BLaER1 treated with 17β-estradiol and CSF1 and Interleukin-3, amounts not matched to agents 10 nM and 100 nM (cell line): ENCODE measurements around the gene SYNDIG1.
A peak's percentile ranks its signal among the peaks of the same experiment; 100 is the strongest.

Experiments used
- H3K27ac ChIP-seq, 11 experiments: shearing (Covaris generic); formaldehyde crosslinking; 2 replicates each; pipeline ENCODE4 v1.8.1; 2022
- H3K27me3 ChIP-seq, 11 experiments: shearing (Covaris generic); formaldehyde crosslinking; 2 replicates each; pipeline ENCODE4 v1.8.1; 2022
- H3K36me3 ChIP-seq, 11 experiments: shearing (Covaris generic); formaldehyde crosslinking; 2 replicates each; pipeline ENCODE4 v1.8.1; 2022
- H3K4me1 ChIP-seq, 10 experiments: shearing (Covaris generic); formaldehyde crosslinking; 2 replicates each; pipeline ENCODE4 v1.8.1; 2022
- H3K4me2 ChIP-seq, 11 experiments: shearing (Covaris generic); formaldehyde crosslinking; 2 replicates each; pipeline ENCODE4 v1.8.1; 2022
- H3K4me3 ChIP-seq, 10 experiments: shearing (Covaris generic); formaldehyde crosslinking; 2 replicates each; pipeline ENCODE4 v1.8.1; 2022
- H3K9ac ChIP-seq, 11 experiments: shearing (Covaris generic); formaldehyde crosslinking; 2 replicates each; pipeline ENCODE4 v1.8.1; 2022
- H3K9me3 ChIP-seq, 11 experiments: shearing (Covaris generic); formaldehyde crosslinking; replicated peaks in 1 of 11; 2 replicates each; pipeline ENCODE4 v1.8.1; 2022
- H4K20me1 ChIP-seq, 11 experiments: shearing (Covaris generic); formaldehyde crosslinking; 2 replicates each; pipeline ENCODE4 v1.8.1; 2022
- Cebpa-rat ChIP-seq, 11 experiments: shearing (Covaris generic); IDR thresholded peaks; 2 replicates each; pipeline ENCODE4 v1.8.1; 2022

SYNDIG1 gene

DNA sequence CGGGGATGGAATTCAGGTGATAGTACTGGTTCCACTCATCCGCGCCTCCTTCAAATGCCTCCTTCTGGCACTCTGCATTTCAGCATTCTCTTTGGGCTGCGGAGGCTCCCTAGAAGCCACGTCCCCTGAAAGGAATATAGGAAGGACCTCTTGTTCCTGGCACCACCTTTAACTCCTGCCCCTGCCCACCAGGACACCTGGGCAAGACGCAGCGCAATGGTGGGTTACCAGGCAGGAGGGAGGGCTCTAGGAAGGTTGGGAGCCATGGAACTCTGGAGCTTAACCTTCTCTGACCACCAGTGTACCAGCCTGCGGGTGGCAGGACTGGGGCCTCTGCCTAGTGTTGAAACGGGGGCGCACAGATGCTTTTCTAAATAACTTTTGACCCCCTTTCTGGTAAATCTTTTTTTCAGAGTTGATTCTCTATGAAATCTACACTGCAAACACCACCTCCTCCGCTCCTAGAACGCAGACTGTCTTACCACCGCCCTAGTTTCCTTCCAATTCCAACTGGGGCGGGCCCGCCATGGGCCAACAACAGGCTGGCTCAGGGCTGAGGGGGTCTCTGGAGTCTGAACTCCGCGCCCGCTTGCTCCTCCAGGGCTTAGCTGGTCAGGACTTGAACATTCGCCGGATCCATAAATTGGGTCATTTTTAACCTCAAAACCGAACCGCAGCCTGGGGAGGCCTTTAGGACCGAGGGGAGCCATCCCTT is 871 bp upstream of the SYNDIG1 start:
- no peak for TF ChIP-seq Cebpa-rat (IDR thresholded peaks at IDR 0.05)
- peaks cover 0 to 5% (median 0%) of the 10 kb centered on the region in 11 experiments; a peak in 2 of 22 replicates for H3K9me3 ChIP-seq
- H3K9ac ChIP-seq: peak overlapping the region in 2 of 11 experiments; percentile 56 to 63; a peak in 1 of 22 replicates
- peaks cover 0 to 28% (median 19%) of the 10 kb centered on the region in 11 experiments; a peak in 14 of 22 replicates for H4K20me1 ChIP-seq
- no peaks in the 10 kb centered on the region for H3K36me3 ChIP-seq
- H3K27ac ChIP-seq: no peak overlapping the region
- peak overlapping the region; percentile 55 to 75 (median 66) for H3K4me3 ChIP-seq
- peaks cover 64 to 81% (median 75%) of the 10 kb centered on the region in 11 experiments for H3K27me3 ChIP-seq
- H3K4me1 ChIP-seq: peaks cover 11 to 21% (median 17%) of the 10 kb centered on the region in 10 experiments
- peak overlapping the region; percentile 89 to 99 (median 95) for H3K4me2 ChIP-seq

DNA sequence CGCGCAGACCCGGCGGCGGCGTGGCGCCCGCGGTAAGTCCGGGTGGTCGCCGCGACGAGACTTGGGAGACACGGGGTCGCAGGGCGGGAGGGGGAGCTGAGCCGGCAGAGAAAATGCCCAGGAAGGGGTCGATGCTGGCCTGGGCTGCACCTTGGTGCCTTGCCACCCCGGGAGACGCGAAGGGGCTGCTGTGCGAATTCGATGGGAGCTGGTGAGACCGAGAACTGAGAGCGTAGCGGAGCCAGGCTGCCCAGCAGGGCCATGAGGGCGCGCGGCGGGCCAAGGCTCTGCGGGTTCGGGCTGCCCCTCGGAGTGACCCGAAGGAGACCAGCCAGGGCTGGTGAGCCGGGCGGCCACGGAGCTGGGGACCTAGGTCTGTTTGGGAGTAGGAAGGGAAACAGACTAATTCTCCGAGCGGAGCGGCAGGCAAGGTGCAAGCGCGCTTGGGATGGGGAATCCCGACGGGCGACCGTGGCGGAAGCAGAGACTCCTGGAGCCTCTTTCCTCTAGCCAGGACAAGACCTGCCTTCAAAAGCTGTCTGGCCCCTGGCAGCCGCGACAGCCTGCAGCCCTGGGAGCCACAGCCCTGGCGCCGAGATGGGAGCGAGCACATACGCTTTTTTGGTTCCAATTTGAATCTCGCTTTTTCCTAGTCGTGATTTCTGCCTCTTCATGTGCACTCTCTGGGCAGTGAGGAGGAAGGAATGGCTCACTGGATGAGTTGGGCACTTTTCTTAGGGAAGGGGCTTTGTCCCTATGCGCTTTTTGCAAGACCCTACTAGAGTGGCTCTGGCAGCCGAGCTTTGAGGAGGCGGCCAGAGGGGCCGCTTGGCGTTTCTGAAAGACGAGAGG is 691 bp downstream of the SYNDIG1 start:
- Histone ChIP-seq H4K20me1 (peaks cover 0 to 28% (median 19%) of the 10 kb centered on the region in 11 experiments; a peak in 14 of 22 replicates), H3K4me3 (peak overlapping the region; percentile 55 to 75 (median 66)), H3K4me1 (peaks cover 11 to 21% (median 17%) of the 10 kb centered on the region in 10 experiments), H3K9me3 (peaks cover 0 to 5% (median 0%) of the 10 kb centered on the region in 11 experiments; a peak in 2 of 22 replicates), H3K36me3 (no peaks in the 10 kb centered on the region), H3K27me3 (peaks cover 64 to 82% (median 75%) of the 10 kb centered on the region in 11 experiments), H3K4me2 (peak overlapping the region; percentile 89 to 99 (median 95)), H3K9ac (peak overlapping the region; percentile 24 to 68 (median 55); a peak in 14 of 22 replicates), H3K27ac (no peak overlapping the region)
- TF ChIP-seq Cebpa-rat (IDR thresholded peaks at IDR 0.05): no peak

DNA sequence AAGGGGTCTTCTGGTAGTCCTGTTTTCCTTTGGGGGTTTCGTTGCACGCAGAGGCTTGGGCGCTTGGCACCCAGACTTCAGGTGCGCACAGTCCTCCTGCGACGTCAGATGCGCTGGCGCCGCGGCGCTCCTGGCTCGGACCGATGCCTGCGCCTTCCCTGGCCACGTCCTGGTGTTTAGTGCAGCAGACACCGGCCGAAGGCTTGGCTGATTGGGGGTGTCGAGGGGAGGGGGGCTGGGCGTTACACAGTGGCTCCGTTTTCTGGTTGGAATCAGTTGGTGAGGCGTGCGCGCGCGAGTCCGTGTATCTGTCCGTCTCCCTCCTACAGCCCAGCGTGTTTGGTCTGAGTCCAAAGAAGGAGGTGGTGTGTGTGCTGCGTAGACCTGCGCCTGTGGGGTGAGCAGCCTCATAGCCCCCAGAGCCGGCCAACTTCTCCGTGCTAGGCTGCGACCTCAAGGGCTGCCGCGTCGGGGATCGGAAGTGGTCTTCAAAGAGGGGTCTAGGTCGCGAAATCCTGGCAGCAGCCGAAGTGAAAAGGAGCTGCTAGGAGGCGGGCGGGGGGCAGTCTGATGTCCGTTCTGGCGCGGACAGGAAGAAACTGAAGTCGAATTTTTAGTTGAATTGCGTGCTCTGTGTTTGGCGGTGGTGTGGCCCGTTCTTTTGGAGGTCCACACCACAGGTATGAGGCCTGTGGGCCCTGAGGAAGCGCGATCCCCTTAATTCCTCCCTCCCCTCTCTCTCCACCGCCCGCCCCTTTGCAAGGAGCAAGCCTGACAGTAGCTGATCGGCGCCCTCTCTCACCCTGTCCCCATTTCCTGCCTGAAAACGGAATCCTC is 1.5 kb downstream of the SYNDIG1 start:
- no peak for TF ChIP-seq Cebpa-rat (IDR thresholded peaks at IDR 0.05)
- H3K27ac ChIP-seq: no peak overlapping the region
- no peaks in the 10 kb centered on the region for H3K36me3 ChIP-seq
- peaks cover 0 to 28% (median 19%) of the 10 kb centered on the region in 11 experiments; a peak in 14 of 22 replicates for H4K20me1 ChIP-seq
- H3K4me3 ChIP-seq: peak overlapping the region in 8 of 10 experiments; percentile 55 to 75 (median 66); a peak in 11 of 20 replicates
- peaks cover 0 to 5% (median 0%) of the 10 kb centered on the region in 11 experiments; a peak in 2 of 22 replicates for H3K9me3 ChIP-seq
- peaks cover 64 to 78% (median 75%) of the 10 kb centered on the region in 11 experiments for H3K27me3 ChIP-seq
- H3K4me2 ChIP-seq: peak overlapping the region; percentile 89 to 99 (median 95); a peak in 21 of 22 replicates
- no peak overlapping the region for H3K9ac ChIP-seq
- peaks cover 11 to 21% (median 17%) of the 10 kb centered on the region in 10 experiments for H3K4me1 ChIP-seq

GRCh38 chr20:24472426-24472825 is 3.0 kb downstream of the SYNDIG1 start:
- H3K4me2 ChIP-seq: no peak overlapping the region
- H3K4me1 ChIP-seq: peaks cover 11 to 21% (median 17%) of the 10 kb centered on the region in 10 experiments
- H3K27ac ChIP-seq: no peak overlapping the region
- H3K9ac ChIP-seq: no peak overlapping the region
- no peak overlapping the region for H3K4me3 ChIP-seq
- peaks cover 0 to 5% (median 0%) of the 10 kb centered on the region in 11 experiments; a peak in 2 of 22 replicates for H3K9me3 ChIP-seq
- peaks cover 0 to 28% (median 19%) of the 10 kb centered on the region in 11 experiments; a peak in 13 of 22 replicates for H4K20me1 ChIP-seq
- H3K36me3 ChIP-seq: no peaks in the 10 kb centered on the region
- TF ChIP-seq Cebpa-rat (IDR thresholded peaks at IDR 0.05): no peak
- peaks cover 56 to 64% (median 61%) of the 10 kb centered on the region in 11 experiments for H3K27me3 ChIP-seq

GRCh38 chr20:24473435-24474223 is 4.2 kb downstream of the SYNDIG1 start:
- no peak for TF ChIP-seq Cebpa-rat (IDR thresholded peaks at IDR 0.05)
- H3K9me3 ChIP-seq: peaks cover 0 to 5% (median 0%) of the 10 kb centered on the region in 11 experiments; a peak in 2 of 22 replicates
- H3K4me1 ChIP-seq: peaks cover 11 to 21% (median 17%) of the 10 kb centered on the region in 10 experiments
- H3K27ac ChIP-seq: no peak overlapping the region
- H3K4me2 ChIP-seq: no peak overlapping the region
- H3K4me3 ChIP-seq: no peak overlapping the region
- H3K9ac ChIP-seq: no peak overlapping the region
- H3K27me3 ChIP-seq: peaks cover 44 to 52% (median 49%) of the 10 kb centered on the region in 11 experiments
- H4K20me1 ChIP-seq: peaks cover 0 to 26% (median 16%) of the 10 kb centered on the region in 11 experiments; a peak in 13 of 22 replicates
- no peaks in the 10 kb centered on the region for H3K36me3 ChIP-seq

GRCh38 chr20:24477831-24478547 is 8.6 kb downstream of the SYNDIG1 start:
- Histone ChIP-seq H4K20me1 (no peaks in the 10 kb centered on the region), H3K27ac (no peak overlapping the region), H3K36me3 (no peaks in the 10 kb centered on the region), H3K4me1 (no peaks in the 10 kb centered on the region), H3K4me2 (no peak overlapping the region), H3K27me3 (peaks cover 0 to 9% (median 5%) of the 10 kb centered on the region in 11 experiments; a peak in 13 of 22 replicates), H3K9ac (no peak overlapping the region), H3K9me3 (no peaks in the 10 kb centered on the region), H3K4me3 (no peak overlapping the region)
- TF ChIP-seq Cebpa-rat (IDR thresholded peaks at IDR 0.05): no peak

GRCh38 chr20:24478584-24478983 is 9.2 kb downstream of the SYNDIG1 start:
- no peak overlapping the region for H3K27ac ChIP-seq
- no peaks in the 10 kb centered on the region for H3K4me1 ChIP-seq
- no peak for TF ChIP-seq Cebpa-rat (IDR thresholded peaks at IDR 0.05)
- no peaks in the 10 kb centered on the region for H3K9me3 ChIP-seq
- H4K20me1 ChIP-seq: no peaks in the 10 kb centered on the region
- no peak overlapping the region for H3K9ac ChIP-seq
- peaks cover 0 to 4% (median 0%) of the 10 kb centered on the region in 11 experiments; a peak in 3 of 22 replicates for H3K27me3 ChIP-seq
- H3K36me3 ChIP-seq: no peaks in the 10 kb centered on the region
- no peak overlapping the region for H3K4me3 ChIP-seq
- no peak overlapping the region for H3K4me2 ChIP-seq
